K562 (cell line): ENCODE results near the gene CNOT4.

Source experiments
- BACH1 ChIP-seq: fragments of 200-800 bp; sonication (Bioruptor generic); IDR thresholded peaks from 2 replicates; pipeline ENCODE4 v1.6.1; 2016; ENCODE audit warnings: missing genetic modification characterization, missing compliant biosample characterization
- TF ChIP-seq, protein P1 (sequence below), 3 experiments: IDR thresholded peaks in 2 of 3; conservative IDR thresholded peaks in 1 of 3; 2 replicates each; pipeline ENCODE4 v1.5.1; 2011 to 2012; ENCODE audit warnings: low read length in 3 of 3, mild to moderate bottlenecking in 3 of 3, control low read depth in 2 of 3, improper control_type of control experiment in 1 of 3, inconsistent platforms in 1 of 3, low read depth in 1 of 3, mixed read lengths in 1 of 3, moderate library complexity in 1 of 3; ENCODE audit not compliant: insufficient read depth in 2 of 3

DNA sequence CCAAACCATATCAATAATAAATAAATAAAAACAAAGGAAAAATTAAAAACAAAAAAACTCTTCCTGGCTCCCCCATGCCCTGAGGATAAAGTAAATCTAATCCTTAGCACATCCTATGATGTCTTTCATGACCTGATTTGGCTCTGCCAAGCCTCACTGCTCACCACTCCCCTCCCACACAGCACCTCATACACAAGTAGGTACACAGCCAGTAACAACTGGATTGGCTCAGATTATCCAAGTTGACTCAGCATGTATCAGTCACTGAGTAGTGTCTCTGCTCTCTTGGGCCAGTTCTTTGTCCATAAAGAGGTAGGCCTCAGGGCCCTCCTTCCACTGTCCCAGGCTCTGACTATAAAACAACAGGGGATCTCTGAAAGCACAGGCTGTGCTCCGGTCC lies 176.7 kb downstream of the CNOT4 start:
- TF ChIP-seq, protein P1, sequence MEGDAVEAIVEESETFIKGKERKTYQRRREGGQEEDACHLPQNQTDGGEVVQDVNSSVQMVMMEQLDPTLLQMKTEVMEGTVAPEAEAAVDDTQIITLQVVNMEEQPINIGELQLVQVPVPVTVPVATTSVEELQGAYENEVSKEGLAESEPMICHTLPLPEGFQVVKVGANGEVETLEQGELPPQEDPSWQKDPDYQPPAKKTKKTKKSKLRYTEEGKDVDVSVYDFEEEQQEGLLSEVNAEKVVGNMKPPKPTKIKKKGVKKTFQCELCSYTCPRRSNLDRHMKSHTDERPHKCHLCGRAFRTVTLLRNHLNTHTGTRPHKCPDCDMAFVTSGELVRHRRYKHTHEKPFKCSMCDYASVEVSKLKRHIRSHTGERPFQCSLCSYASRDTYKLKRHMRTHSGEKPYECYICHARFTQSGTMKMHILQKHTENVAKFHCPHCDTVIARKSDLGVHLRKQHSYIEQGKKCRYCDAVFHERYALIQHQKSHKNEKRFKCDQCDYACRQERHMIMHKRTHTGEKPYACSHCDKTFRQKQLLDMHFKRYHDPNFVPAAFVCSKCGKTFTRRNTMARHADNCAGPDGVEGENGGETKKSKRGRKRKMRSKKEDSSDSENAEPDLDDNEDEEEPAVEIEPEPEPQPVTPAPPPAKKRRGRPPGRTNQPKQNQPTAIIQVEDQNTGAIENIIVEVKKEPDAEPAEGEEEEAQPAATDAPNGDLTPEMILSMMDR (IDR thresholded peaks at IDR 0.05 in 2 of 3, conservative IDR thresholded peaks at IDR 0.05 in 1 of 3; ENCODE audit: insufficient read depth in 2 of 3, low read depth in 1 of 3, low read length in 3 of 3), result no peak
- no peak for TF ChIP-seq BACH1
